Erythroblast (primary cell): ENCODE results near the gene EXOC7.
"Not testable (repeated sequence)": the region's sequence is repeated elsewhere in the genome, so short reads cannot be mapped to it uniquely, and the experiment has no call there.

Experiments used
- GATA1 ChIP-seq: IDR thresholded peaks from 2 replicates; pipeline ENCODE4 v1.6.1; 2011; ENCODE audit warnings: low read depth, mild to moderate bottlenecking, control low read depth, low read length, moderate library complexity
- POLR2A ChIP-seq: IDR thresholded peaks from 2 replicates; pipeline ENCODE4 v1.6.1; 2011; ENCODE audit warnings: mild to moderate bottlenecking, low read length

GRCh38 chr17:76044475-76045007, 59.0 kb downstream of the EXOC7 start:
- TF ChIP-seq POLR2A, GATA1: not testable (repeated sequence)
